ENCODE results near the gene RNLS. TPM values are rescaled to one million over a fixed set of nuclear protein-coding genes. Genes with fewer than 3 reads are reported as not detected.

The RNLS gene
- total RNA-seq, 1 experiment from 2014 or later: not detected

GRCh38 chr10:88586462-88586861 is 3.3 kb upstream of the RNLS start, which contains the start of gene LIPJ:
Gene LIPJ (plus strand): TSS chr10:88586762. CDS start chr10:88590688, 3,926 bp downstream.
- Histone ChIP-seq H3K27ac (ENCODE audit: low read depth, low read length) (no peak within 1 kb of the TSS), H3K4me1 (ENCODE audit: control insufficient read depth in 1 of 2, insufficient read depth in 2 of 2, low read length in 2 of 2) (no peaks in the 10 kb centered on the region), H3K4me2 (ENCODE audit: low read length) (no peak within 1 kb of the TSS), H4K20me1 (ENCODE audit: insufficient read depth) (no peaks in the 10 kb centered on the region), H3K9ac (ENCODE audit: low read length) (no peak within 1 kb of the TSS), H3K36me3 (ENCODE audit: control insufficient read depth in 1 of 2, insufficient read depth in 2 of 2, low read length in 2 of 2) (no peaks in the 10 kb centered on the region), H3K4me3 (replicated peaks in 1 of 2; ENCODE audit: low read depth in 1 of 2, low read length in 2 of 2) (no peak within 1 kb of the TSS), H3K9me3 (ENCODE audit: control insufficient read depth in 1 of 2, insufficient read depth in 1 of 2, low read depth in 1 of 2, low read length in 2 of 2) (no peaks in the 10 kb centered on the region), H3K27me3 (ENCODE audit: insufficient read depth, low read length) (no peaks in the 10 kb centered on the region), H3K79me2 (ENCODE audit: insufficient read depth, low read length) (no peaks in the 10 kb centered on the region), H3K9me2 (ENCODE audit: insufficient read depth) (no peaks in the 10 kb centered on the region), H2AFZ (ENCODE audit: low read depth, low read length, poor library complexity, severe bottlenecking) (no peak within 1 kb of the TSS)
- no TSS peak for BruUV-seq (replicated peaks)
- TF ChIP-seq, protein P1, sequence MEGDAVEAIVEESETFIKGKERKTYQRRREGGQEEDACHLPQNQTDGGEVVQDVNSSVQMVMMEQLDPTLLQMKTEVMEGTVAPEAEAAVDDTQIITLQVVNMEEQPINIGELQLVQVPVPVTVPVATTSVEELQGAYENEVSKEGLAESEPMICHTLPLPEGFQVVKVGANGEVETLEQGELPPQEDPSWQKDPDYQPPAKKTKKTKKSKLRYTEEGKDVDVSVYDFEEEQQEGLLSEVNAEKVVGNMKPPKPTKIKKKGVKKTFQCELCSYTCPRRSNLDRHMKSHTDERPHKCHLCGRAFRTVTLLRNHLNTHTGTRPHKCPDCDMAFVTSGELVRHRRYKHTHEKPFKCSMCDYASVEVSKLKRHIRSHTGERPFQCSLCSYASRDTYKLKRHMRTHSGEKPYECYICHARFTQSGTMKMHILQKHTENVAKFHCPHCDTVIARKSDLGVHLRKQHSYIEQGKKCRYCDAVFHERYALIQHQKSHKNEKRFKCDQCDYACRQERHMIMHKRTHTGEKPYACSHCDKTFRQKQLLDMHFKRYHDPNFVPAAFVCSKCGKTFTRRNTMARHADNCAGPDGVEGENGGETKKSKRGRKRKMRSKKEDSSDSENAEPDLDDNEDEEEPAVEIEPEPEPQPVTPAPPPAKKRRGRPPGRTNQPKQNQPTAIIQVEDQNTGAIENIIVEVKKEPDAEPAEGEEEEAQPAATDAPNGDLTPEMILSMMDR (IDR thresholded peaks at IDR 0.05 in 2 of 3, conservative IDR thresholded peaks at IDR 0.05 in 1 of 3; ENCODE audit: borderline replicate concordance in 1 of 3, insufficient read depth in 1 of 3, low read depth in 2 of 3, low read length in 2 of 3): no peak
- TF ChIP-seq YY1 (IDR thresholded peaks at IDR 0.05; ENCODE audit: extremely low read depth, insufficient replicate concordance, low read depth, low read length): no peak
- TF ChIP-seq POLR2AphosphoS5 (IDR thresholded peaks at IDR 0.05; ENCODE audit: low read depth, low read length): no peak
- TF ChIP-seq SP1 (IDR thresholded peaks at IDR 0.05; ENCODE audit: low read depth): no peak
- no peak for TF ChIP-seq ELF1 (IDR thresholded peaks at IDR 0.05; ENCODE audit: borderline replicate concordance, low read depth)
- no peak for TF ChIP-seq SRF (IDR thresholded peaks at IDR 0.05; ENCODE audit: low read depth)
- ChIA-PET RAD21 (ENCODE audit: low non-redundant PET in 1 of 2, low total read pairs in 2 of 2, uncharacterized antibody in 2 of 2, unreplicated experiment in 2 of 2) (no interaction called here), POLR2A (no interaction called here), CTCF (interaction anchor here (0.9 kb wide), 1 partner anchor 208 kb away, joined by 4 read pairs; no protein-coding TSS in a partner anchor)
- no peak for ATAC-seq
- intact Hi-C loops (cut with micrococcal nuclease): no loop called here
- no peak for DNase-seq (ENCODE audit: low read depth, low spot score)

DNA sequence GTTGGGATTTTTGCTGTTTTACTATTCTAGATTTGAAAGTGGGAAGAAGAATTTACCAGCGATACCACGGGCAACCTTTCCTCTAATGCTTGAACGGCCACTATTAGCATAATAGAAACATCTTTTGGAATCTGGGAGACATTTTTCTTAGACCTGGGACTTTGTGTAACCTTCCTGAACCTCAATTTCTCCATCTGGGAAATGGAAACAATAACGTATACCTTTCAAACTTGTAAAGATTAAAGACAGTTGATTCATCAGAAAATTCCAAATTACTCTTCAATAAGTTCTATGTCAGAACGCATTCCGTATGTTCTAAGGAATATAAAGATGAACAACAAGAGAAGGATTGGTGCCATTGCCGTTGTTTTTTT is 453 bp upstream of the RNLS start:
- Histone ChIP-seq H3K79me2 (ENCODE audit: insufficient read depth, low read length) (no peaks in the 10 kb centered on the region), H3K9me3 (ENCODE audit: control insufficient read depth in 1 of 2, insufficient read depth in 1 of 2, low read depth in 1 of 2, low read length in 2 of 2) (no peaks in the 10 kb centered on the region), H3K4me1 (ENCODE audit: control insufficient read depth in 1 of 2, insufficient read depth in 2 of 2, low read length in 2 of 2) (no peaks in the 10 kb centered on the region), H3K9ac (ENCODE audit: low read length) (no peak overlapping the region), H3K36me3 (ENCODE audit: control insufficient read depth in 1 of 2, insufficient read depth in 2 of 2, low read length in 2 of 2) (no peaks in the 10 kb centered on the region), H2AFZ (ENCODE audit: low read depth, low read length, poor library complexity, severe bottlenecking) (no peak overlapping the region), H3K9me2 (ENCODE audit: insufficient read depth) (no peaks in the 10 kb centered on the region), H3K4me3 (replicated peaks in 1 of 2; ENCODE audit: low read depth in 1 of 2, low read length in 2 of 2) (no peak overlapping the region), H3K4me2 (ENCODE audit: low read length) (no peak overlapping the region), H3K27ac (ENCODE audit: low read depth, low read length) (no peak overlapping the region), H3K27me3 (ENCODE audit: insufficient read depth, low read length) (no peaks in the 10 kb centered on the region), H4K20me1 (ENCODE audit: insufficient read depth) (no peaks in the 10 kb centered on the region)
- DNase-seq (ENCODE audit: low read depth, low spot score): no peak
- intact Hi-C loops (cut with micrococcal nuclease): loop anchor here (5.0 kb wide), 1 partner anchor 229 kb away; no protein-coding TSS in a partner anchor
- POLR2A ChIA-PET: no interaction called here
- CTCF ChIA-PET: interaction anchor here (1.1 kb wide), 2 partner anchors 10 to 12 kb away, joined by 3 to 5 read pairs; no protein-coding TSS in a partner anchor
- BruUV-seq (replicated peaks): no TSS peak
- no peak for ATAC-seq
- RAD21 ChIA-PET (ENCODE audit: low non-redundant PET in 1 of 2, low total read pairs in 2 of 2, uncharacterized antibody in 2 of 2, unreplicated experiment in 2 of 2): no interaction called here
- no peak for TF ChIP-seq YY1 (IDR thresholded peaks at IDR 0.05; ENCODE audit: extremely low read depth, insufficient replicate concordance, low read depth, low read length)
- no peak for TF ChIP-seq POLR2A (IDR thresholded peaks at IDR 0.05; ENCODE audit: borderline replicate concordance, extremely low read depth, insufficient read depth, insufficient read length)
- TF ChIP-seq ZFX (IDR thresholded peaks at IDR 0.05): no peak
- TF ChIP-seq CBX3 (IDR thresholded peaks at IDR 0.05; ENCODE audit: low read depth): no peak
- TF ChIP-seq SRF (IDR thresholded peaks at IDR 0.05; ENCODE audit: low read depth): no peak
- TF ChIP-seq MAX (IDR thresholded peaks at IDR 0.05): no peak
- no peak for TF ChIP-seq EZH2 (IDR thresholded peaks at IDR 0.05)
- TF ChIP-seq, protein P2, sequence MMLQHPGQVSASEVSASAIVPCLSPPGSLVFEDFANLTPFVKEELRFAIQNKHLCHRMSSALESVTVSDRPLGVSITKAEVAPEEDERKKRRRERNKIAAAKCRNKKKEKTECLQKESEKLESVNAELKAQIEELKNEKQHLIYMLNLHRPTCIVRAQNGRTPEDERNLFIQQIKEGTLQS (IDR thresholded peaks at IDR 0.05): no peak
- no peak for TF ChIP-seq ELF1 (IDR thresholded peaks at IDR 0.05; ENCODE audit: borderline replicate concordance, low read depth)
- TF ChIP-seq, protein P1 (IDR thresholded peaks at IDR 0.05 in 2 of 3, conservative IDR thresholded peaks at IDR 0.05 in 1 of 3; ENCODE audit: borderline replicate concordance in 1 of 3, insufficient read depth in 1 of 3, low read depth in 2 of 3, low read length in 2 of 3): no peak
- TF ChIP-seq RAD21 (IDR thresholded peaks at IDR 0.05; ENCODE audit: low read depth): no peak
- no peak for TF ChIP-seq JUND (IDR thresholded peaks at IDR 0.05)
- no peak for TF ChIP-seq ZNF274 (IDR thresholded peaks at IDR 0.05; ENCODE audit: low read depth, low read length)
- TF ChIP-seq FOSL1 (IDR thresholded peaks at IDR 0.05; ENCODE audit: low read depth): no peak
- TF ChIP-seq EGR1 (IDR thresholded peaks at IDR 0.05; ENCODE audit: low read depth): no peak

Data from HCT116 (cell line).